Liver (tissue), 9 donors: ENCODE measurements around the gene ZNRF3. TPM values are rescaled to one million over a fixed set of nuclear protein-coding genes. Genes with fewer than 3 reads are reported as not detected.

ENCODE experiments used
- DNase-seq: peaks from one replicate; pipeline ENCODE4 v3.0.0-alpha.2; 2017; ENCODE audit warnings: low spot score
- H3K27ac ChIP-seq, 2 donors: one replicate each; pipeline ENCODE4 v1.7.0; 2013; ENCODE audit warnings: inconsistent platforms in 2 of 2, low read length in 2 of 2, control low read depth in 1 of 2, low read depth in 1 of 2, mild to moderate bottlenecking in 1 of 2
- H3K27me3 ChIP-seq, 4 donors: one replicate each; pipeline versions ENCODE4 v1.6.1 to v1.7.0; 2013; ENCODE audit warnings: low read length in 3 of 4, inconsistent platforms in 1 of 4, mild to moderate bottlenecking in 1 of 4, moderate library complexity in 1 of 4; ENCODE audit not compliant: control insufficient read depth in 4 of 4, insufficient read depth in 4 of 4
- H3K36me3 ChIP-seq, 4 donors: one replicate each; pipeline versions ENCODE4 v1.6.1 to v1.7.0; 2013; ENCODE audit warnings: low read length in 3 of 4, mild to moderate bottlenecking in 3 of 4, low read depth in 1 of 4, moderate library complexity in 1 of 4; ENCODE audit not compliant: control insufficient read depth in 4 of 4, insufficient read depth in 3 of 4
- H3K4me1 ChIP-seq, 4 donors: one replicate each; pipeline versions ENCODE4 v1.6.1 to v1.7.0; 2013; ENCODE audit warnings: low read length in 3 of 4, mild to moderate bottlenecking in 3 of 4, moderate library complexity in 1 of 4; ENCODE audit not compliant: control insufficient read depth in 4 of 4, insufficient read depth in 4 of 4
- H3K4me3 ChIP-seq, 3 donors: one replicate each; pipeline versions ENCODE4 v1.6.1 to v1.7.0; 2013; ENCODE audit warnings: low read length in 3 of 3, control low read depth in 1 of 3, low read depth in 1 of 3, mild to moderate bottlenecking in 1 of 3
- H3K9ac ChIP-seq, 2 donors: one replicate each; pipeline ENCODE4 v1.7.0; 2013; ENCODE audit warnings: low read length in 2 of 2, mild to moderate bottlenecking in 2 of 2, moderate library complexity in 2 of 2, control low read depth in 1 of 2, low read depth in 1 of 2
- H3K9me3 ChIP-seq, 4 donors: one replicate each; pipeline versions ENCODE4 v1.6.1 to v1.7.0; 2013; ENCODE audit warnings: low read length in 3 of 4; ENCODE audit not compliant: control insufficient read depth in 4 of 4
- ATF3 ChIP-seq: IDR thresholded peaks from 2 replicates; pipeline ENCODE4 v1.6.1; 2016; ENCODE audit warnings: antibody characterized with exemption
- EGR1 ChIP-seq, 2 donors: IDR thresholded peaks; 2 replicates each; pipeline ENCODE4 v1.6.1; 2016 to 2018; ENCODE audit warnings: antibody characterized with exemption in 2 of 2, low read depth in 2 of 2
- FOXA1 ChIP-seq: IDR thresholded peaks from 2 replicates; pipeline ENCODE4 v1.6.1; 2016; ENCODE audit warnings: antibody characterized with exemption
- FOXA2 ChIP-seq: IDR thresholded peaks from 2 replicates; pipeline ENCODE4 v1.6.1; 2016; ENCODE audit warnings: antibody characterized with exemption
- GABPA ChIP-seq, 2 donors: IDR thresholded peaks in 1 of 2; conservative IDR thresholded peaks in 1 of 2; 2 replicates each; pipeline ENCODE4 v1.6.1; 2016; ENCODE audit warnings: antibody characterized with exemption in 2 of 2, mild to moderate bottlenecking in 1 of 2, moderate library complexity in 1 of 2
- HNF4A ChIP-seq, 2 donors: conservative IDR thresholded peaks; 2 replicates each; pipeline ENCODE4 v1.6.1; 2016; ENCODE audit warnings: antibody characterized with exemption in 2 of 2, mild to moderate bottlenecking in 2 of 2
- HNF4G ChIP-seq: IDR thresholded peaks from 2 replicates; pipeline ENCODE4 v1.6.1; 2016; ENCODE audit warnings: antibody characterized with exemption
- JUND ChIP-seq, 2 donors: IDR thresholded peaks; 2 replicates each; pipeline ENCODE4 v1.6.1; 2016; ENCODE audit warnings: antibody characterized with exemption in 2 of 2
- NR2F2 ChIP-seq: IDR thresholded peaks from 2 replicates; pipeline ENCODE4 v1.6.1; 2016; ENCODE audit warnings: antibody characterized with exemption
- RAD21 ChIP-seq, 2 donors: IDR thresholded peaks; 2 replicates each; pipeline ENCODE4 v1.6.1; 2016; ENCODE audit warnings: antibody characterized with exemption in 2 of 2, mild to moderate bottlenecking in 2 of 2
- RXRA ChIP-seq, 2 donors: IDR thresholded peaks; 2 replicates each; pipeline ENCODE4 v1.6.1; 2017 to 2018; ENCODE audit warnings: antibody characterized with exemption in 2 of 2, mild to moderate bottlenecking in 1 of 2
- SP1 ChIP-seq: IDR thresholded peaks from 2 replicates; pipeline ENCODE4 v1.6.1; 2018; ENCODE audit warnings: antibody characterized with exemption, mild to moderate bottlenecking
- TAF1 ChIP-seq: conservative IDR thresholded peaks from 2 replicates; pipeline ENCODE4 v1.6.1; 2016; ENCODE audit warnings: antibody characterized with exemption, mild to moderate bottlenecking
- YY1 ChIP-seq: IDR thresholded peaks from 2 replicates; pipeline ENCODE4 v1.6.1; 2016; ENCODE audit warnings: antibody characterized with exemption, mild to moderate bottlenecking
- ZBTB33 ChIP-seq: IDR thresholded peaks from 2 replicates; pipeline ENCODE4 v1.6.1; 2016; ENCODE audit warnings: antibody characterized with exemption
- WGBS: extraction: QIAGEN DNeasy Blood & Tissue Kit; methylation state at CpG from one replicate; pipeline ENCODE4 v1.1.7; 2013; 5-methylcytosine and 5-hydroxymethylcytosine counted together
- polyA plus RNA-seq, 2 donors: library from polyadenylated mRNA; stranded (reverse) in 1 of 2; unstranded in 1 of 2; fragments of 200-250 nt in 1 of 2; fragments of >200 nt in 1 of 2; fragmentation: Nextera tagmentation in 1 of 2; extraction: Ambion mirVana in 1 of 2; gene quantifications; one replicate each; pipeline versions ENCODE4 v1.2.1 to v1.2.3, GENCODE V29; 2013 to 2015
- total RNA-seq, 2 donors: library from RNA; depleted of rRNA; stranded (reverse); fragments of >200 nt; gene quantifications; one replicate each; pipeline ENCODE4 v1.2.3, GENCODE V29; 2014
- TF ChIP-seq, protein P1 (sequence below): IDR thresholded peaks from 2 replicates; pipeline ENCODE4 v1.6.1; 2016; ENCODE audit warnings: antibody characterized with exemption
- TF ChIP-seq, protein P2 (sequence below): IDR thresholded peaks from 2 replicates; pipeline ENCODE4 v1.6.1; 2016; ENCODE audit warnings: antibody characterized with exemption, mild to moderate bottlenecking
- TF ChIP-seq, protein P3 (sequence below): fragments of 150-350 bp; IDR thresholded peaks from 2 replicates; pipeline ENCODE4 v1.5.1; 2017; ENCODE audit warnings: improper control_type of control experiment, low read depth, low read length; ENCODE audit not compliant: missing input control
- donor health status: healthy.
- donor health status: healthy.
- donor health status: healthy.
- donor health status: healthy.
- donor health status: healthy.

Gene ZNRF3
- total and polyA plus RNA-seq, 4 donors: 2.2 to 5.9 (median 4.7) TPM

GRCh38 chr22:28950617-28951411, 67.4 kb downstream of the ZNRF3 start:
- Histone ChIP-seq H3K4me1 (peaks cover 0 to 33% (median 8%) of the 10 kb centered on the region in 4 donors), H3K27me3 (no peaks in the 10 kb centered on the region), H3K36me3 (no peaks in the 10 kb centered on the region), H3K9ac (no peak overlapping the region), H3K4me3 (no peak overlapping the region), H3K9me3 (peaks cover 0 to 3% (median 3%) of the 10 kb centered on the region in 4 donors), H3K27ac (no peak overlapping the region)
- WGBS: 93% methylated on average over 7 of the region's 7 CpGs
- no peak for DNase-seq
- TF ChIP-seq RXRA (IDR thresholded peaks at IDR 0.05): no peak
- no peak for TF ChIP-seq ATF3
- TF ChIP-seq EGR1 (IDR thresholded peaks at IDR 0.05; ENCODE audit: low read depth in 2 of 2): no peak
- no peak for TF ChIP-seq RAD21 (IDR thresholded peaks at IDR 0.05)
- TF ChIP-seq YY1: no peak
- TF ChIP-seq SP1: no peak
- TF ChIP-seq ZBTB33: no peak
- TF ChIP-seq, protein P1, sequence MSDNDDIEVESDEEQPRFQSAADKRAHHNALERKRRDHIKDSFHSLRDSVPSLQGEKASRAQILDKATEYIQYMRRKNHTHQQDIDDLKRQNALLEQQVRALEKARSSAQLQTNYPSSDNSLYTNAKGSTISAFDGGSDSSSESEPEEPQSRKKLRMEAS: no peak
- TF ChIP-seq HNF4G: no peak
- TF ChIP-seq JUND (IDR thresholded peaks at IDR 0.05): no peak
- no peak for TF ChIP-seq FOXA1
- no peak for TF ChIP-seq TAF1
- TF ChIP-seq FOXA2: no peak
- no peak for TF ChIP-seq GABPA (IDR thresholded peaks at IDR 0.05 in 1 of 2, conservative IDR thresholded peaks at IDR 0.05 in 1 of 2)
- TF ChIP-seq, protein P2, sequence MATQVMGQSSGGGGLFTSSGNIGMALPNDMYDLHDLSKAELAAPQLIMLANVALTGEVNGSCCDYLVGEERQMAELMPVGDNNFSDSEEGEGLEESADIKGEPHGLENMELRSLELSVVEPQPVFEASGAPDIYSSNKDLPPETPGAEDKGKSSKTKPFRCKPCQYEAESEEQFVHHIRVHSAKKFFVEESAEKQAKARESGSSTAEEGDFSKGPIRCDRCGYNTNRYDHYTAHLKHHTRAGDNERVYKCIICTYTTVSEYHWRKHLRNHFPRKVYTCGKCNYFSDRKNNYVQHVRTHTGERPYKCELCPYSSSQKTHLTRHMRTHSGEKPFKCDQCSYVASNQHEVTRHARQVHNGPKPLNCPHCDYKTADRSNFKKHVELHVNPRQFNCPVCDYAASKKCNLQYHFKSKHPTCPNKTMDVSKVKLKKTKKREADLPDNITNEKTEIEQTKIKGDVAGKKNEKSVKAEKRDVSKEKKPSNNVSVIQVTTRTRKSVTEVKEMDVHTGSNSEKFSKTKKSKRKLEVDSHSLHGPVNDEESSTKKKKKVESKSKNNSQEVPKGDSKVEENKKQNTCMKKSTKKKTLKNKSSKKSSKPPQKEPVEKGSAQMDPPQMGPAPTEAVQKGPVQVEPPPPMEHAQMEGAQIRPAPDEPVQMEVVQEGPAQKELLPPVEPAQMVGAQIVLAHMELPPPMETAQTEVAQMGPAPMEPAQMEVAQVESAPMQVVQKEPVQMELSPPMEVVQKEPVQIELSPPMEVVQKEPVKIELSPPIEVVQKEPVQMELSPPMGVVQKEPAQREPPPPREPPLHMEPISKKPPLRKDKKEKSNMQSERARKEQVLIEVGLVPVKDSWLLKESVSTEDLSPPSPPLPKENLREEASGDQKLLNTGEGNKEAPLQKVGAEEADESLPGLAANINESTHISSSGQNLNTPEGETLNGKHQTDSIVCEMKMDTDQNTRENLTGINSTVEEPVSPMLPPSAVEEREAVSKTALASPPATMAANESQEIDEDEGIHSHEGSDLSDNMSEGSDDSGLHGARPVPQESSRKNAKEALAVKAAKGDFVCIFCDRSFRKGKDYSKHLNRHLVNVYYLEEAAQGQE: no peak
- TF ChIP-seq, protein P3, sequence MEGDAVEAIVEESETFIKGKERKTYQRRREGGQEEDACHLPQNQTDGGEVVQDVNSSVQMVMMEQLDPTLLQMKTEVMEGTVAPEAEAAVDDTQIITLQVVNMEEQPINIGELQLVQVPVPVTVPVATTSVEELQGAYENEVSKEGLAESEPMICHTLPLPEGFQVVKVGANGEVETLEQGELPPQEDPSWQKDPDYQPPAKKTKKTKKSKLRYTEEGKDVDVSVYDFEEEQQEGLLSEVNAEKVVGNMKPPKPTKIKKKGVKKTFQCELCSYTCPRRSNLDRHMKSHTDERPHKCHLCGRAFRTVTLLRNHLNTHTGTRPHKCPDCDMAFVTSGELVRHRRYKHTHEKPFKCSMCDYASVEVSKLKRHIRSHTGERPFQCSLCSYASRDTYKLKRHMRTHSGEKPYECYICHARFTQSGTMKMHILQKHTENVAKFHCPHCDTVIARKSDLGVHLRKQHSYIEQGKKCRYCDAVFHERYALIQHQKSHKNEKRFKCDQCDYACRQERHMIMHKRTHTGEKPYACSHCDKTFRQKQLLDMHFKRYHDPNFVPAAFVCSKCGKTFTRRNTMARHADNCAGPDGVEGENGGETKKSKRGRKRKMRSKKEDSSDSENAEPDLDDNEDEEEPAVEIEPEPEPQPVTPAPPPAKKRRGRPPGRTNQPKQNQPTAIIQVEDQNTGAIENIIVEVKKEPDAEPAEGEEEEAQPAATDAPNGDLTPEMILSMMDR: no peak
- TF ChIP-seq HNF4A (conservative IDR thresholded peaks at IDR 0.05): no peak
- TF ChIP-seq NR2F2: no peak
